Fibroblast of villous mesenchyme (primary cell): Measurements from ENCODE around the gene CEP55. TPM values are rescaled to one million over a fixed set of nuclear protein-coding genes. Genes with fewer than 3 reads are reported as not detected.

Experiments used
- DNase-seq: peaks from one replicate; pipeline ENCODE4 v3.0.0-alpha.2; 2010; ENCODE audit warnings: low read depth
- H3K4me3 ChIP-seq: 2 replicates; pipeline ENCODE4 v1.5.1; 2011; ENCODE audit warnings: low read depth, mild to moderate bottlenecking, low read length
- CTCF ChIP-seq: IDR thresholded peaks from 2 replicates; pipeline ENCODE4 v1.5.1; 2012; ENCODE audit warnings: low read depth, mild to moderate bottlenecking, low read length; ENCODE audit not compliant: insufficient read depth
- total RNA-seq: library from RNA; depleted of rRNA; stranded (reverse); fragments of >200 nt; gene quantifications from 2 replicates; pipeline ENCODE4 v1.2.3, GENCODE V29; 2012

The CEP55 gene
- total RNA-seq, 1 donor = 35.0 TPM

- no peak for DNase-seq
- H3K4me3 ChIP-seq = no peak overlapping the region
- no peak for TF ChIP-seq CTCF
Observed at GRCh38 chr10:93554316-93554663, 57.9 kb downstream of the CEP55 start.

DNA sequence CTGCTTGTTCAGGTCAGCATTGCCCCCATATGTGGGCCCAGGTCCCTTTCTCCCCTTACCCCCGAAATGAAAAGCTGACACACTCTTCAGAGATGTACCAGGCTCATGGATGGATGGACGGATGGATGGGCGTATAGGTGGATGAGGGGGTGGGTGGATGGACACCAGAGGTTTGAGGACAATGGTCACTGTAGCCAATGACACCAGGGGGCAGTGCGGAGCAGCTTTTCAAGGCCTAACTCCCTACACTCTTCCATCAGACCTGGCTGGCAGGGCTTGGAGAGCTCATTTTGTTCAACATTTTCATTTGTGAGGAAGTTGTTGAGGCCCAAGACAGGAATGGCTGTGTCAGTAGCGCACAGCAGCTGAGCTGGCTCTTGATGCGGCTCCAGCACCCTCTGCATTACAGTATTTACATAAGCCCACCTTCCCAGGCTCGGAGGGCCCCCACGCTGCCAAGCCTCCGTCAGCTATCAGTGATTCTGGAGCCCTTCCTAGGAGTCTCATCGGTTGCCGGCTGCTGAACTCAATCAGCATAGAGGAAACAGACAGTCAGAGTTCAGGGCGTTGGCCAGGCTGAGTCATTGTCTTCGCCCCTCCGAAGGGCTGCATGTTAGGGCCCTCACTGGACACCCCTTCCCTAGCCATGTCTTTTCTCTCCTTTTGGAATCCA lies 58.5 kb downstream of the CEP55 start:
- TF ChIP-seq CTCF = peak; percentile 83
- DNase-seq = peak; percentile 64
- H3K4me3 ChIP-seq = no peak overlapping the region

DNA sequence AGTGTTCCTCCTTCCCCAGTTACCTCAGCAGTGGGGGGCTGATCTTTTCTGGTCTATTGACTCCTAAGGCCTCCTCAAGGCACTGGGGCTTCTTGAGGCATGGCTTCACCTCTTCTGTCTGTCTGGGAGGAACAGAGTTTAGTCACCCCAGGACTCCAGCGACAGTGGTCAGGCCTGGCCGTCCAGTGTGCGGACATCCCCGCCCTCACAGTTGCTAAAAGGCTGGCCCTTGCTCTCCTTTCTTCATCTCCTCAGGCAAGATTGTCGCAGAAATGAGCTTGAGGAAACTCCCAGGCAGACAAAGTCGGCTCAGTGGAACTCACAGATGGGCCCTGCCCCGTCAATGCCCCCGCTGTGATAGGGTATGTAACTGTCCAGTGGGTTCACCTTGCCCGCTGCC lies 63.1 kb downstream of the CEP55 start:
- no peak overlapping the region for H3K4me3 ChIP-seq
- DNase-seq = no peak
- TF ChIP-seq CTCF = no peak

GRCh38 chr10:93560541-93560940 lies 64.1 kb downstream of the CEP55 start:
- no peak for TF ChIP-seq CTCF
- H3K4me3 ChIP-seq = no peak overlapping the region
- no peak for DNase-seq

GRCh38 chr10:93565446-93565845 lies 69.0 kb downstream of the CEP55 start:
- no peak for TF ChIP-seq CTCF
- no peak overlapping the region for H3K4me3 ChIP-seq
- DNase-seq = no peak

DNA sequence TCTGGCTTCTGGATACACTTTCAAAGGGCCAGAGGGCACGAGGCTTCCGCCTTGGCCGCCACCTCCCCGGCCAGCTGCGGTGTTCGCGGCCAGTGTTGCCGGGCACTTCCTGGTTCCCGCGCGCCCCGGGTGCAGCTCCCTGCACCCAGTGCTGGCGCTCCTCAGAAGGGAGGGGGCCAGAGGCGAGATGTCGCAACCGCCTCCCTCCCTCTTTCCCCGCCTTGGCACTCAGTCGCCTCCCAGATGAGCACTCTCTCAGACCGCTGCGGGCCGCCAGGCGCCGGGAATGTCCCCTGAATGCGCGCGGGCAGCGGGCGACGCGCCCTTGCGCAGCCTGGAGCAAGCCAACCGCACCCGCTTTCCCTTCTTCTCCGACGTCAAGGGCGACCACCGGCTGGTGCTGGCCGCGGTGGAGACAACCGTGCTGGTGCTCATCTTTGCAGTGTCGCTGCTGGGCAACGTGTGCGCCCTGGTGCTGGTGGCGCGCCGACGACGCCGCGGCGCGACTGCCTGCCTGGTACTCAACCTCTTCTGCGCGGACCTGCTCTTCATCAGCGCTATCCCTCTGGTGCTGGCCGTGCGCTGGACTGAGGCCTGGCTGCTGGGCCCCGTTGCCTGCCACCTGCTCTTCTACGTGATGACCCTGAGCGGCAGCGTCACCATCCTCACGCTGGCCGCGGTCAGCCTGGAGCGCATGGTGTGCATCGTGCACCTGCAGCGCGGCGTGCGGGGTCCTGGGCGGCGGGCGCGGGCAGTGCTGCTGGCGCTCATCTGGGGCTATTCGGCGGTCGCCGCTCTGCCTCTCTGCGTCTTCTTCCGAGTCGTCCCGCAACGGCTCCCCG lies 70.2 kb downstream of the CEP55 start, which contains the start of gene FFAR4:
FFAR4 (plus strand) TSS at position 231 of the 842 bp plus-strand sequence; CDS start at position 287, 56 bp downstream.
- peak; percentile 14 for DNase-seq
- TF ChIP-seq CTCF = no peak
- no peak within 1 kb of the TSS for H3K4me3 ChIP-seq
